Measurements from ENCODE around the gene IKBKE. TPM values are rescaled to one million over a fixed set of nuclear protein-coding genes. Genes with fewer than 3 reads are reported as not detected.

Gene IKBKE
- total and polyA plus RNA-seq, 12 donors = 2.9 to 11.1 (median 6.1) TPM

DNA sequence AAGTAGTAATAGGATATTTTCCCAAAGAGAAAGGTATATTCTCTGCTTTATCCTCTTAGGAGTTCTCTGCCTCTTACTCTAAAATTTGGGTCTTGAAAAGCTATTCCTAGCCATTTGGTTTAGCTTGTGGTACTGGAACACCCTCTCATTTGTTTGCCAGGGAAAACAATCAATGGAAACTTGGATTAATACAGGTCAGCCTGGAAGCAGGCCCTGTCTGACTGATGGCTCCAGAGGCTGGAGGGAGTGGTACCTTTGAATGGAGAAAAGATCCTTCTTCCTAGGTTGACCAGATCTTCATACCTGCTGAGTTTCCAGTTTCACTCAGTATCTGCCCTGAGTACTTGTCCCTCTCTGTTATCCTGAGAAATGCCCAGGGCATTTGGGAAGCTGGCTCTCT lies 31.7 kb upstream of the IKBKE start:
- intact Hi-C loops (cut with DNase I) = no loop called here
- Histone ChIP-seq H3K4me1 (replicated peaks in 1 of 2) (no peaks in the 10 kb centered on the region), H3K4me3 (no peak overlapping the region), H3K36me3 (replicated peaks in 1 of 2) (peaks cover 0 to 53% of the 10 kb centered on the region in 2 donors), H3K9me3 (replicated peaks in 1 of 3) (no peaks in the 10 kb centered on the region), H3K27me3 (no peaks in the 10 kb centered on the region), H3K27ac (no peak overlapping the region)
- TF ChIP-seq, protein P1, sequence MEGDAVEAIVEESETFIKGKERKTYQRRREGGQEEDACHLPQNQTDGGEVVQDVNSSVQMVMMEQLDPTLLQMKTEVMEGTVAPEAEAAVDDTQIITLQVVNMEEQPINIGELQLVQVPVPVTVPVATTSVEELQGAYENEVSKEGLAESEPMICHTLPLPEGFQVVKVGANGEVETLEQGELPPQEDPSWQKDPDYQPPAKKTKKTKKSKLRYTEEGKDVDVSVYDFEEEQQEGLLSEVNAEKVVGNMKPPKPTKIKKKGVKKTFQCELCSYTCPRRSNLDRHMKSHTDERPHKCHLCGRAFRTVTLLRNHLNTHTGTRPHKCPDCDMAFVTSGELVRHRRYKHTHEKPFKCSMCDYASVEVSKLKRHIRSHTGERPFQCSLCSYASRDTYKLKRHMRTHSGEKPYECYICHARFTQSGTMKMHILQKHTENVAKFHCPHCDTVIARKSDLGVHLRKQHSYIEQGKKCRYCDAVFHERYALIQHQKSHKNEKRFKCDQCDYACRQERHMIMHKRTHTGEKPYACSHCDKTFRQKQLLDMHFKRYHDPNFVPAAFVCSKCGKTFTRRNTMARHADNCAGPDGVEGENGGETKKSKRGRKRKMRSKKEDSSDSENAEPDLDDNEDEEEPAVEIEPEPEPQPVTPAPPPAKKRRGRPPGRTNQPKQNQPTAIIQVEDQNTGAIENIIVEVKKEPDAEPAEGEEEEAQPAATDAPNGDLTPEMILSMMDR (IDR thresholded peaks at IDR 0.05) = no peak
- no peak for TF ChIP-seq POLR2A (IDR thresholded peaks at IDR 0.05)
- DNase-seq = no peak

DNA sequence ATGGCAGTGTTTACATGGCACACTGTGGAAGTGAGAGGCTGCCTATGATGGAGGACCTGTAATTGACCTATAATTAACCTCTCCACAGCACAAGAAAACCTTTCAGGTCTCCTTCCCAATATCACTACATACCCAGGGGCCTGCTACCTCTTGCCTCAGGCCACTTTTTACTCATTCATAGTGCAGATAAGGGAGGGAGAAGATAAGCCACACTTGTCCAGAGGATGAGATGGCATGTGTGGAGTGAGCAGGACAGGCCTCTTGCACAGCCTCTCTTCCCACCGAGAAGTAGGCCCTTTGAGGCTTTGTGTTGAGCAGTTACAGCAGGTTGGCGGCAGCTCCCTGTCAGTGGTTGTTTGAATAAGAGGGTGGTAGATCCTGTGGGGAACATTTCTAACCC lies 31.1 kb upstream of the IKBKE start:
- H3K27me3 ChIP-seq = no peaks in the 10 kb centered on the region
- intact Hi-C loops (cut with DNase I) = no loop called here
- H3K27ac ChIP-seq = no peak overlapping the region
- DNase-seq = no peak
- no peaks in the 10 kb centered on the region for H3K9me3 ChIP-seq (replicated peaks in 1 of 3)
- H3K4me1 ChIP-seq (replicated peaks in 1 of 2) = no peaks in the 10 kb centered on the region
- WGBS, 4 donors = 93 to 98% (median 94%) methylated on average over 2 of the region's 2 CpGs
- TF ChIP-seq POLR2A (IDR thresholded peaks at IDR 0.05) = no peak
- TF ChIP-seq, protein P1 (IDR thresholded peaks at IDR 0.05) = no peak
- no peak overlapping the region for H3K4me3 ChIP-seq
- H3K36me3 ChIP-seq (replicated peaks in 1 of 2) = peaks cover 0 to 60% of the 10 kb centered on the region in 2 donors

DNA sequence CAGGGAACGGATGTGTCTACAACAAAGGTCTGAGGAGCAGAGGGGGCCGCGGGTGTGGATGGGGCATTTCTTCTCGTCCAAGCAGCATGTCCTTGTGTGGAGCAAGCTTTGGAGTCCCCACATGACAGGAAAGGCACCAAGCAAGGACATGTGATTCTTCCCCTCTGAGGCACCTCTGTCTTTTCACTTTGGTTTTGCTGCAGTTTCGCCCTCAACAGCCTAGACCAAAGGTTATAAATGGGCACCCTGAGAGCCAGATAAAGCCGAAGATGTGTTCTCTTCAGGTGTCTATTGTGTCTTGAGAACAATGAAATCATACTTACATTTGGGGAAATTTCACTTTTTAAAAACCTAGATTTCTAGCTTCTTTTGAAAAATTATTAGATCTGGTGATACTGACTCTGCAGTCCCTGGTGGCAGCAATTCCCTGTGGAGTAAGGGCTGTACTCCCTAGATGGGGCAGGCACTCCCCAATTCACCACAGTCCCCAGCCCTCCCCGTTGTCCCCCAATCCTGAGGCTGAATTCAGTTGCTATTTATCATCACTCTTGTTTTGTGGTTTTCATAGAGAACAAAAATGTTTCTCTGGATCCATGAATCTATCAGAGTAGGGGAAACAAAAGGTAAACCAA lies 28.8 kb upstream of the IKBKE start:
- Histone ChIP-seq H3K36me3 (replicated peaks in 1 of 2) (peaks cover 0 to 70% of the 10 kb centered on the region in 2 donors), H3K27me3 (no peaks in the 10 kb centered on the region), H3K9me3 (replicated peaks in 1 of 3) (no peaks in the 10 kb centered on the region), H3K27ac (no peak overlapping the region), H3K4me1 (replicated peaks in 1 of 2) (peaks cover 7 to 12% of the 10 kb centered on the region in 2 donors), H3K4me3 (no peak overlapping the region)
- no peak for TF ChIP-seq POLR2A (IDR thresholded peaks at IDR 0.05)
- TF ChIP-seq, protein P1 (IDR thresholded peaks at IDR 0.05) = no peak
- 88 to 93% (median 91%) methylated on average over 5 to 7 of the region's 7 CpGs for WGBS, 4 donors
- intact Hi-C loops (cut with DNase I) = no loop called here
- no peak for DNase-seq

DNA sequence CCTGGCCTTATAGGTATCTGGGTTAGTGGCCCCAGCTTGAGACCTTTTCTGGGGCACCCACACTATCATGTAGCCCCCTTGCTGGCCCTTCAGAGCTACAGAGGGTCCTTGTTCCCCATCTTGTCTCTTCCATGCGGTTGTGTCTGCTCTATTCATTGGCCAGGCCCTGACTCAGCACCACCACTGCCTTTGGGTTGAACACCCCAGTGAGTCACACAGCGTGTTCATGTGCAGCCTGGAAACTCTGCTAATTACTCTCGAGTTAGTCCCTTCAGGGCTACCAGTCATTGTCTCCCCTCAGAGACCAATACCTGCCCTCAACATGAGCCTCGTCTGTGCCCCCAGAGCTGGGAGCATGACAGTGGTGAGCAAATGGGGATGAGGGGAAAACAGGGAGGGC lies 28.2 kb upstream of the IKBKE start:
- intact Hi-C loops (cut with DNase I) = no loop called here
- no peak for DNase-seq
- Histone ChIP-seq H3K27me3 (no peaks in the 10 kb centered on the region), H3K27ac (no peak overlapping the region), H3K9me3 (replicated peaks in 1 of 3) (no peaks in the 10 kb centered on the region), H3K4me1 (replicated peaks in 1 of 2) (peaks cover 7 to 12% of the 10 kb centered on the region in 2 donors), H3K36me3 (replicated peaks in 1 of 2) (peaks cover 0 to 72% of the 10 kb centered on the region in 2 donors), H3K4me3 (no peak overlapping the region)
- no peak for TF ChIP-seq POLR2A (IDR thresholded peaks at IDR 0.05)
- TF ChIP-seq, protein P1 (IDR thresholded peaks at IDR 0.05) = no peak
- 86 to 90% (median 88%) methylated on average over 4 of the region's 4 CpGs for WGBS, 4 donors
